ENCODE results near the gene PGAP3.

- no peak for TF ChIP-seq POLR2AphosphoS5 (IDR thresholded peaks at IDR 0.05; ENCODE audit: low read depth, low read length)
- no peak for TF ChIP-seq POLR2A (IDR thresholded peaks at IDR 0.05; ENCODE audit: low read depth, low read length)
Observed at GRCh38 chr17:39715375-39716072, 27.7 kb upstream of the PGAP3 start.
